HEK293 (cell line): ENCODE measurements around the gene TRIM7.

ENCODE experiments used
- BCL11A ChIP-seq: fragments of 450-650 bp; formaldehyde crosslinking; IDR thresholded peaks from 2 replicates; pipeline ENCODE4 v1.5.1; 2016; ENCODE audit warnings: low read depth, missing biosample characterization, missing genetic modification characterization
- BCL11B ChIP-seq: fragments of 450-650 bp; formaldehyde crosslinking; IDR thresholded peaks from 2 replicates; pipeline ENCODE4 v1.5.1; 2016; ENCODE audit warnings: low read depth, missing biosample characterization, missing genetic modification characterization
- GFI1B ChIP-seq: fragments of 450-650 bp; formaldehyde crosslinking; IDR thresholded peaks from 2 replicates; pipeline ENCODE4 v1.5.1; 2016; ENCODE audit warnings: missing biosample characterization, missing genetic modification characterization
- GLI2 ChIP-seq: fragments of 450-650 bp; formaldehyde crosslinking; IDR thresholded peaks from 2 replicates; pipeline ENCODE4; 2017; ENCODE audit warnings: missing biosample characterization, missing genetic modification characterization, low read depth, borderline replicate concordance
- GLI4 ChIP-seq: fragments of 450-650 bp; formaldehyde crosslinking; IDR thresholded peaks from 2 replicates; pipeline ENCODE4 v1.5.1; 2016; ENCODE audit warnings: missing biosample characterization, missing genetic modification characterization
- KLF1 ChIP-seq: fragments of 450-650 bp; formaldehyde crosslinking; IDR thresholded peaks from 2 replicates; pipeline ENCODE4 v1.5.1; 2016; ENCODE audit warnings: missing biosample characterization, missing genetic modification characterization
- SCRT1 ChIP-seq: fragments of 450-650 bp; formaldehyde crosslinking; IDR thresholded peaks from 2 replicates; pipeline ENCODE4 v1.5.1; 2016; ENCODE audit warnings: missing biosample characterization, missing genetic modification characterization, borderline replicate concordance
- SCRT2 ChIP-seq: fragments of 450-650 bp; formaldehyde crosslinking; IDR thresholded peaks from 2 replicates; pipeline ENCODE4 v1.5.1; 2016; ENCODE audit warnings: missing biosample characterization, missing genetic modification characterization
- WT1 ChIP-seq: fragments of 450-650 bp; formaldehyde crosslinking; IDR thresholded peaks from 2 replicates; pipeline ENCODE4 v1.5.1; 2016; ENCODE audit warnings: missing biosample characterization, missing genetic modification characterization
- ZBTB48 ChIP-seq: fragments of 450-650 bp; formaldehyde crosslinking; IDR thresholded peaks from 2 replicates; pipeline ENCODE4 v1.5.1; 2016; ENCODE audit warnings: missing biosample characterization, missing genetic modification characterization
- ZFP37 ChIP-seq: fragments of 450-650 bp; formaldehyde crosslinking; IDR thresholded peaks from 2 replicates; pipeline ENCODE4 v1.5.1; 2016; ENCODE audit warnings: missing biosample characterization, missing genetic modification characterization
- ZNF175 ChIP-seq: fragments of 450-650 bp; formaldehyde crosslinking; IDR thresholded peaks from 2 replicates; pipeline ENCODE4 v1.5.1; 2016; ENCODE audit warnings: missing biosample characterization, missing genetic modification characterization
- ZNF184 ChIP-seq: fragments of 450-650 bp; IDR thresholded peaks from 2 replicates; pipeline ENCODE4 v1.5.1; 2018; ENCODE audit warnings: missing biosample characterization, mild to moderate bottlenecking, missing genetic modification characterization
- ZNF223 ChIP-seq: fragments of 450-650 bp; formaldehyde crosslinking; IDR thresholded peaks from 2 replicates; pipeline ENCODE4 v1.5.1; 2016; ENCODE audit warnings: missing biosample characterization, missing genetic modification characterization
- ZNF266 ChIP-seq: fragments of 450-650 bp; formaldehyde crosslinking; IDR thresholded peaks from 2 replicates; pipeline ENCODE4 v1.5.1; 2016; ENCODE audit warnings: missing biosample characterization, missing genetic modification characterization, low read depth
- ZNF274 ChIP-seq, 2 experiments: fragments of 200-500 bp in 1 of 2; fragments of 450-650 bp in 1 of 2; sonication (Bioruptor generic) in 1 of 2; formaldehyde crosslinking in 1 of 2; IDR thresholded peaks; 2 replicates each; pipeline versions ENCODE4 v1.5.1 to v1.6.1; 2014 to 2016; ENCODE audit warnings: borderline replicate concordance in 1 of 2, inconsistent platforms in 1 of 2, low read length in 1 of 2, missing biosample characterization in 1 of 2, missing genetic modification characterization in 1 of 2
- ZNF423 ChIP-seq: fragments of 450-650 bp; formaldehyde crosslinking; IDR thresholded peaks from 2 replicates; pipeline ENCODE4 v1.5.1; 2016; ENCODE audit warnings: missing biosample characterization, missing genetic modification characterization
- ZNF426 ChIP-seq: fragments of 450-650 bp; formaldehyde crosslinking; IDR thresholded peaks from 2 replicates; pipeline ENCODE4 v1.5.1; 2017; ENCODE audit warnings: missing biosample characterization, missing genetic modification characterization, mild to moderate bottlenecking, inconsistent platforms, moderate library complexity
- ZNF514 ChIP-seq: fragments of 450-650 bp; formaldehyde crosslinking; IDR thresholded peaks from 2 replicates; pipeline ENCODE4 v1.5.1; 2016; ENCODE audit warnings: missing biosample characterization, missing genetic modification characterization
- ZNF521 ChIP-seq: fragments of 450-650 bp; formaldehyde crosslinking; IDR thresholded peaks from 2 replicates; pipeline ENCODE4 v1.5.1; 2017; ENCODE audit warnings: missing biosample characterization, mild to moderate bottlenecking, missing genetic modification characterization
- ZNF544 ChIP-seq: fragments of 450-650 bp; formaldehyde crosslinking; IDR thresholded peaks from 2 replicates; pipeline ENCODE4 v1.5.0; 2017; ENCODE audit warnings: missing biosample characterization, missing genetic modification characterization
- ZNF561 ChIP-seq: fragments of 450-650 bp; IDR thresholded peaks from 2 replicates; pipeline ENCODE4 v1.5.1; 2018; ENCODE audit warnings: missing biosample characterization, missing genetic modification characterization, borderline replicate concordance
- ZNF624 ChIP-seq: fragments of 450-650 bp; formaldehyde crosslinking; IDR thresholded peaks from 2 replicates; pipeline ENCODE4 v1.5.1; 2017; ENCODE audit warnings: missing biosample characterization, missing genetic modification characterization
- ZNF626 ChIP-seq: fragments of 450-650 bp; sonication (Bioruptor Pico); formaldehyde crosslinking; IDR thresholded peaks from 2 replicates; pipeline ENCODE4 v1.5.1; 2018; ENCODE audit warnings: missing biosample characterization, missing genetic modification characterization, inconsistent platforms
- ZNF629 ChIP-seq: fragments of 450-650 bp; formaldehyde crosslinking; IDR thresholded peaks from 2 replicates; pipeline ENCODE4 v1.5.1; 2017; ENCODE audit warnings: missing biosample characterization, missing genetic modification characterization
- ZNF670 ChIP-seq: fragments of 450-650 bp; formaldehyde crosslinking; IDR thresholded peaks from 2 replicates; pipeline ENCODE4 v1.5.1; 2016; ENCODE audit warnings: missing biosample characterization, missing genetic modification characterization, low read depth
- ZNF777 ChIP-seq: fragments of 450-650 bp; formaldehyde crosslinking; IDR thresholded peaks from 2 replicates; pipeline ENCODE4 v1.5.1; 2017; ENCODE audit warnings: missing biosample characterization, missing genetic modification characterization, borderline replicate concordance
- ZNF791 ChIP-seq: fragments of 450-650 bp; formaldehyde crosslinking; IDR thresholded peaks from 2 replicates; pipeline ENCODE4 v1.5.1; 2016; ENCODE audit warnings: missing biosample characterization, missing genetic modification characterization
- ZSCAN23 ChIP-seq: fragments of 450-650 bp; formaldehyde crosslinking; IDR thresholded peaks from 2 replicates; pipeline ENCODE4 v1.5.1; 2016; ENCODE audit warnings: missing biosample characterization, missing genetic modification characterization
- TF ChIP-seq, protein P1 (sequence below): fragments of 450-650 bp; formaldehyde crosslinking; IDR thresholded peaks from 2 replicates; pipeline ENCODE4 v1.5.1; 2016; ENCODE audit warnings: missing biosample characterization, missing genetic modification characterization
- TF ChIP-seq, protein P2 (sequence below): fragments of 450-650 bp; formaldehyde crosslinking; IDR thresholded peaks from 2 replicates; pipeline ENCODE4 v1.5.1; 2016; ENCODE audit warnings: missing biosample characterization, missing genetic modification characterization
- TF ChIP-seq, protein P3 (sequence below): sonication (generic); formaldehyde crosslinking; IDR thresholded peaks from 2 replicates; pipeline ENCODE4 v1.8.1; 2022; ENCODE audit warnings: mild to moderate bottlenecking, moderate library complexity, missing genetic modification reagents
- TF ChIP-seq, protein P4 (sequence below): fragments of 450-650 bp; formaldehyde crosslinking; IDR thresholded peaks from 2 replicates; pipeline ENCODE4 v1.5.1; 2017; ENCODE audit warnings: missing biosample characterization, missing genetic modification characterization

Gene TRIM7

DNA sequence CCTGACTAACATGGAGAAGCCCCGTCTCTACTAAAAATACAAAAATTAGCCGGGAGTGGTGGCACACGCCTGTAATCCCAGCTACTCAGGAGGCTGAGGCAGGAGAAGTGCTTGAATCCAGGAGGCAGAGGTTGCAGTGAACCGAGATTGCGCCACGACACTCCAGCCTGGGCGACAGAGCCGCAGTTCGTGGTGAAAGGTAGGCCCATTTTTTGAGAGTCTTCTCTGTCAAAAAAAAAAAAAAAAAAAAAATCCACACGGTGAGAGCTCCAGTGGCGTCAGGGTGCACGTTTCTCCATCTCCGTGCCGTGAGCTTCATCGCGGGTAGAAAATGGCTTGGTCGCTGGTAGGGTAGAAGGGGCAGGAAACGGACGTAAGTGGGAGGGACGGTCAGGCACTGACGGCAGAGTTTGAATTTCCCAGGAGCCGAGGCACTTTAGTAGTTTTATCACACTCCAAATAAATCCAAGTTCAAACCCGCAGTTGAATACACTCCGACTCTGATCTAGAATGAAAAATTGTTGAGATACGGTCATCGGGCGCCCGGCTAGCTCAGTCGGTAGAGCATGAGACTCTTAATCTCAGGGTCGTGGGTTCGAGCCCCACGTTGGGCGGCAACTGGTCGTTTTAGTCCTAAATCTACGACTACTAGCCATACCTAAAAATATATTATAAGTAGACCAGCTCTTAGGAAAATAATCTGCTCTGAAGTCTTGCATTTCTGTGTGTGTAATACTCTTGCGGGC, 2.4 kb upstream of the TRIM7 start (continued):
- TF ChIP-seq, protein P1, sequence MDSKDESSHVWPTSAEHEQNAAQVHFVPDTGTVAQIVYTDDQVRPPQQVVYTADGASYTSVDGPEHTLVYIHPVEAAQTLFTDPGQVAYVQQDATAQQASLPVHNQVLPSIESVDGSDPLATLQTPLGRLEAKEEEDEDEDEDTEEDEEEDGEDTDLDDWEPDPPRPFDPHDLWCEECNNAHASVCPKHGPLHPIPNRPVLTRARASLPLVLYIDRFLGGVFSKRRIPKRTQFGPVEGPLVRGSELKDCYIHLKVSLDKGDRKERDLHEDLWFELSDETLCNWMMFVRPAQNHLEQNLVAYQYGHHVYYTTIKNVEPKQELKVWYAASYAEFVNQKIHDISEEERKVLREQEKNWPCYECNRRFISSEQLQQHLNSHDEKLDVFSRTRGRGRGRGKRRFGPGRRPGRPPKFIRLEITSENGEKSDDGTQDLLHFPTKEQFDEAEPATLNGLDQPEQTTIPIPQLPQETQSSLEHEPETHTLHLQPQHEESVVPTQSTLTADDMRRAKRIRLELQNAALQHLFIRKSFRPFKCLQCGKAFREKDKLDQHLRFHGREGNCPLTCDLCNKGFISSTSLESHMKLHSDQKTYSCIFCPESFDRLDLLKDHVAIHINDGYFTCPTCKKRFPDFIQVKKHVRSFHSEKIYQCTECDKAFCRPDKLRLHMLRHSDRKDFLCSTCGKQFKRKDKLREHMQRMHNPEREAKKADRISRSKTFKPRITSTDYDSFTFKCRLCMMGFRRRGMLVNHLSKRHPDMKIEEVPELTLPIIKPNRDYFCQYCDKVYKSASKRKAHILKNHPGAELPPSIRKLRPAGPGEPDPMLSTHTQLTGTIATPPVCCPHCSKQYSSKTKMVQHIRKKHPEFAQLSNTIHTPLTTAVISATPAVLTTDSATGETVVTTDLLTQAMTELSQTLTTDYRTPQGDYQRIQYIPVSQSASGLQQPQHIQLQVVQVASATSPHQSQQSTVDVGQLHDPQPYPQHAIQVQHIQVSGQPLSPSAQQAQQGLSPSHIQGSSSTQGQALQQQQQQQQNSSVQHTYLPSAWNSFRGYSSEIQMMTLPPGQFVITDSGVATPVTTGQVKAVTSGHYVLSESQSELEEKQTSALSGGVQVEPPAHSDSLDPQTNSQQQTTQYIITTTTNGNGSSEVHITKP = peak; percentile 46
- TF ChIP-seq BCL11A (tag by site-specific recombination) (peak; percentile 51; the same call in 1 of the 2 replicates), SCRT1 (tag by site-specific recombination) (peak; percentile 42; the same call in 1 of the 2 replicates), SCRT2 (tag by site-specific recombination) (peak; percentile 64), GFI1B (tag by site-specific recombination) (0 out of 2 replicates have a peak, but pooled peaks have one; percentile 8), ZNF514 (tag by site-specific recombination) (no peak), KLF1 (no peak), ZNF626 (tag by site-specific recombination) (no peak), ZNF777 (peak; percentile 44), ZNF184 (tag by site-specific recombination) (no peak; the same call in 1 of the 2 replicates), ZBTB48 (tag by site-specific recombination) (no peak), ZNF624 (no peak), ZNF175 (tag by site-specific recombination) (no peak), ZNF561 (tag by site-specific recombination) (peak; percentile 90), ZNF266 (tag by site-specific recombination) (no peak), ZNF629 (tag by site-specific recombination) (peak; percentile 82), ZFP37 (tag by site-specific recombination) (peak; percentile 81; the same call in 1 of the 2 replicates), ZNF423 (tag by site-specific recombination) (no peak), ZNF223 (tag by site-specific recombination) (no peak), GLI2 (tag by site-specific recombination) (no peak), ZSCAN23 (peak; percentile 69; the same call in 1 of the 2 replicates), ZNF521 (tag by site-specific recombination) (no peak), GLI4 (tag by site-specific recombination) (no peak; the same call in 1 of the 2 replicates), ZNF426 (no peak), WT1 (no peak), ZNF544 (tag by site-specific recombination) (no peak), ZNF670 (tag by site-specific recombination) (no peak), ZNF274 (IDR thresholded peaks at IDR 0.05; ENCODE audit: low read length) (no peak), ZNF274 (tag by site-specific recombination; IDR thresholded peaks at IDR 0.05; ENCODE audit: borderline replicate concordance) (no peak), BCL11B (tag by site-specific recombination) (peak; percentile 71), ZNF791 (tag by site-specific recombination) (no peak)
- TF ChIP-seq, protein P2, sequence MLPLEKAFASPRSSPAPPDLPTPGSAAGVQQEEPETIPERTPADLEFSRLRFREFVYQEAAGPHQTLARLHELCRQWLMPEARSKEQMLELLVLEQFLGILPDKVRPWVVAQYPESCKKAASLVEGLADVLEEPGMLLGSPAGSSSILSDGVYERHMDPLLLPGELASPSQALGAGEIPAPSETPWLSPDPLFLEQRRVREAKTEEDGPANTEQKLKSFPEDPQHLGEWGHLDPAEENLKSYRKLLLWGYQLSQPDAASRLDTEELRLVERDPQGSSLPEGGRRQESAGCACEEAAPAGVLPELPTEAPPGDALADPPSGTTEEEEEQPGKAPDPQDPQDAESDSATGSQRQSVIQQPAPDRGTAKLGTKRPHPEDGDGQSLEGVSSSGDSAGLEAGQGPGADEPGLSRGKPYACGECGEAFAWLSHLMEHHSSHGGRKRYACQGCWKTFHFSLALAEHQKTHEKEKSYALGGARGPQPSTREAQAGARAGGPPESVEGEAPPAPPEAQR = no peak
- TF ChIP-seq, protein P3, sequence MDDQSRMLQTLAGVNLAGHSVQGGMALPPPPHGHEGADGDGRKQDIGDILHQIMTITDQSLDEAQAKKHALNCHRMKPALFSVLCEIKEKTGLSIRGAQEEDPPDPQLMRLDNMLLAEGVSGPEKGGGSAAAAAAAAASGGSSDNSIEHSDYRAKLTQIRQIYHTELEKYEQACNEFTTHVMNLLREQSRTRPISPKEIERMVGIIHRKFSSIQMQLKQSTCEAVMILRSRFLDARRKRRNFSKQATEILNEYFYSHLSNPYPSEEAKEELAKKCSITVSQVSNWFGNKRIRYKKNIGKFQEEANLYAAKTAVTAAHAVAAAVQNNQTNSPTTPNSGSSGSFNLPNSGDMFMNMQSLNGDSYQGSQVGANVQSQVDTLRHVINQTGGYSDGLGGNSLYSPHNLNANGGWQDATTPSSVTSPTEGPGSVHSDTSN (CRISPR knock-in tag) = no peak
- TF ChIP-seq, protein P4, sequence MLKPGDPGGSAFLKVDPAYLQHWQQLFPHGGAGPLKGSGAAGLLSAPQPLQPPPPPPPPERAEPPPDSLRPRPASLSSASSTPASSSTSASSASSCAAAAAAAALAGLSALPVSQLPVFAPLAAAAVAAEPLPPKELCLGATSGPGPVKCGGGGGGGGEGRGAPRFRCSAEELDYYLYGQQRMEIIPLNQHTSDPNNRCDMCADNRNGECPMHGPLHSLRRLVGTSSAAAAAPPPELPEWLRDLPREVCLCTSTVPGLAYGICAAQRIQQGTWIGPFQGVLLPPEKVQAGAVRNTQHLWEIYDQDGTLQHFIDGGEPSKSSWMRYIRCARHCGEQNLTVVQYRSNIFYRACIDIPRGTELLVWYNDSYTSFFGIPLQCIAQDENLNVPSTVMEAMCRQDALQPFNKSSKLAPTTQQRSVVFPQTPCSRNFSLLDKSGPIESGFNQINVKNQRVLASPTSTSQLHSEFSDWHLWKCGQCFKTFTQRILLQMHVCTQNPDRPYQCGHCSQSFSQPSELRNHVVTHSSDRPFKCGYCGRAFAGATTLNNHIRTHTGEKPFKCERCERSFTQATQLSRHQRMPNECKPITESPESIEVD = peak; percentile 69
